ENCODE results near the gene CNN1. TPM values are rescaled to one million over a fixed set of nuclear protein-coding genes. Genes with fewer than 3 reads are reported as not detected.

Gene CNN1
- total RNA-seq, 1 donor from 2014 or later: not detected

- DNase-seq (ENCODE audit: low read depth) (peak; percentile 71), FAIRE-seq (peak; percentile 13)
- no peaks in the 10 kb centered on the region for H3K27me3 ChIP-seq (ENCODE audit: control insufficient read depth, insufficient read depth, low read length)
- H3K4me3 ChIP-seq (ENCODE audit: low read depth, low read length): no peak overlapping the region
- peak; percentile 77 for TF ChIP-seq CTCF (IDR thresholded peaks at IDR 0.05; ENCODE audit: insufficient read depth, low read length, severe bottlenecking)
- peaks cover 8% of the 10 kb centered on the region for H3K36me3 ChIP-seq (ENCODE audit: control insufficient read depth, insufficient read depth, low read length)
Measured at GRCh38 chr19:11496391-11497163, 42.1 kb upstream of the CNN1 start.

GRCh38 chr19:11499220-11499726, 39.4 kb upstream of the CNN1 start:
- no peak for TF ChIP-seq CTCF (IDR thresholded peaks at IDR 0.05; ENCODE audit: insufficient read depth, low read length, severe bottlenecking)

GRCh38 chr19:11499890-11500420, 38.7 kb upstream of the CNN1 start:
- H3K36me3 ChIP-seq (ENCODE audit: control insufficient read depth, insufficient read depth, low read length): peaks cover 8% of the 10 kb centered on the region
- TF ChIP-seq CTCF (IDR thresholded peaks at IDR 0.05; ENCODE audit: insufficient read depth, low read length, severe bottlenecking): no peak
- H3K27me3 ChIP-seq (ENCODE audit: control insufficient read depth, insufficient read depth, low read length): no peaks in the 10 kb centered on the region
- DNase-seq (ENCODE audit: low read depth) (no peak), FAIRE-seq (no peak)
- H3K4me3 ChIP-seq (ENCODE audit: low read depth, low read length): no peak overlapping the region

More at GRCh38 chr19:11499220-11499726, 39.4 kb upstream of the CNN1 start:
- no peak for FAIRE-seq
- DNase-seq (ENCODE audit: low read depth): no peak
- Histone ChIP-seq H3K36me3 (ENCODE audit: control insufficient read depth, insufficient read depth, low read length) (peaks cover 8% of the 10 kb centered on the region), H3K27me3 (ENCODE audit: control insufficient read depth, insufficient read depth, low read length) (no peaks in the 10 kb centered on the region), H3K4me3 (ENCODE audit: low read depth, low read length) (no peak overlapping the region)

- no peak for DNase-seq (ENCODE audit: low read depth)
- no peaks in the 10 kb centered on the region for H3K36me3 ChIP-seq (ENCODE audit: control insufficient read depth, insufficient read depth, low read length)
Measured at GRCh38 chr19:11504502-11505031, 34.1 kb upstream of the CNN1 start.

GRCh38 chr19:11505032-11505503, 33.6 kb upstream of the CNN1 start:
- no peaks in the 10 kb centered on the region for H3K27me3 ChIP-seq (ENCODE audit: control insufficient read depth, insufficient read depth, low read length)
- H3K36me3 ChIP-seq (ENCODE audit: control insufficient read depth, insufficient read depth, low read length): no peaks in the 10 kb centered on the region
- DNase-seq (ENCODE audit: low read depth): peak; percentile 87
- no peak for TF ChIP-seq CTCF (IDR thresholded peaks at IDR 0.05; ENCODE audit: insufficient read depth, low read length, severe bottlenecking)
- no peak for FAIRE-seq
- peak overlapping the region; percentile 71 for H3K4me3 ChIP-seq (ENCODE audit: low read depth, low read length)

More at GRCh38 chr19:11504502-11505031, 34.1 kb upstream of the CNN1 start:
- Histone ChIP-seq H3K27me3 (ENCODE audit: control insufficient read depth, insufficient read depth, low read length) (no peaks in the 10 kb centered on the region), H3K4me3 (ENCODE audit: low read depth, low read length) (peak overlapping the region; percentile 71)
- no peak for FAIRE-seq
- TF ChIP-seq CTCF (IDR thresholded peaks at IDR 0.05; ENCODE audit: insufficient read depth, low read length, severe bottlenecking): no peak

All from bronchial epithelial cell (primary cell).